Spleen (tissue), 7 donors: Measurements from ENCODE around the gene KLC4.

Experiments used
- POLR2A ChIP-seq, 3 donors: fragments of 450-650 bp; IDR thresholded peaks; one replicate each; pipeline ENCODE4 v1.5.1; 2017; ENCODE audit warnings: antibody characterized with exemption in 3 of 3, mild to moderate bottlenecking in 1 of 3
- TF ChIP-seq, protein P1 (sequence below), 11 experiments: fragments of 200-600 bp in 7 of 11; fragments of 450-650 bp in 4 of 11; sonication (generic) in 4 of 11; IDR thresholded peaks in 8 of 11; conservative IDR thresholded peaks in 3 of 11; 1 replicate in 7 of 11; 2 replicates in 4 of 11; pipeline versions ENCODE4 v1.4.0 to v1.8.0; 2016 to 2021; ENCODE audit warnings: antibody characterized with exemption in 11 of 11, inconsistent platforms in 4 of 11, mild to moderate bottlenecking in 1 of 11
- donor health status: DM: no; HTN: no; CAD: no; lungs with moderate emphysema.
- donor health status: DM: no; HTN: no; CAD: no.
- donor health status: DM: no; HTN: no; CAD: no.

DNA sequence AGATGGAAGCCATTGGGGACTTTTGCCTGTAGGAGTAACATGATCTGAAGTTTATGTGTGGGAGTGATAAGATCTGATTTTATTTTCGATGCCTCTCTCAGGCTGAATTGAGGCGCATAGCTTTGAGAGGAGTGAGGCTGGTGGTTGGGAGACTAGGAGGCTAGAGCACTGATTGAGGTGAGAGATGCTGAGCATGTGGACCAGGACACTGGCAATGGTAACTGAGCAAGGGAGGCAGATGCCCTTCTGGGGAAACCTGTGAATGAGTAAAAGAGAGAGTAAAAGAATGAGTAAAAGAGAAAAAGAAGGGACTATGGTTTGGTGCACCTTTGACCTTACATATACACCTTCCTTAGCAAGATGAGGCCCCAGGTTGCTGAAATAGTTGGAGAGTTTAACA, 35.0 kb upstream of the KLC4 start:
- TF ChIP-seq, protein P1, sequence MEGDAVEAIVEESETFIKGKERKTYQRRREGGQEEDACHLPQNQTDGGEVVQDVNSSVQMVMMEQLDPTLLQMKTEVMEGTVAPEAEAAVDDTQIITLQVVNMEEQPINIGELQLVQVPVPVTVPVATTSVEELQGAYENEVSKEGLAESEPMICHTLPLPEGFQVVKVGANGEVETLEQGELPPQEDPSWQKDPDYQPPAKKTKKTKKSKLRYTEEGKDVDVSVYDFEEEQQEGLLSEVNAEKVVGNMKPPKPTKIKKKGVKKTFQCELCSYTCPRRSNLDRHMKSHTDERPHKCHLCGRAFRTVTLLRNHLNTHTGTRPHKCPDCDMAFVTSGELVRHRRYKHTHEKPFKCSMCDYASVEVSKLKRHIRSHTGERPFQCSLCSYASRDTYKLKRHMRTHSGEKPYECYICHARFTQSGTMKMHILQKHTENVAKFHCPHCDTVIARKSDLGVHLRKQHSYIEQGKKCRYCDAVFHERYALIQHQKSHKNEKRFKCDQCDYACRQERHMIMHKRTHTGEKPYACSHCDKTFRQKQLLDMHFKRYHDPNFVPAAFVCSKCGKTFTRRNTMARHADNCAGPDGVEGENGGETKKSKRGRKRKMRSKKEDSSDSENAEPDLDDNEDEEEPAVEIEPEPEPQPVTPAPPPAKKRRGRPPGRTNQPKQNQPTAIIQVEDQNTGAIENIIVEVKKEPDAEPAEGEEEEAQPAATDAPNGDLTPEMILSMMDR (IDR thresholded peaks at IDR 0.05 in 8 of 11, conservative IDR thresholded peaks at IDR 0.05 in 3 of 11) = no peak
- no peak for TF ChIP-seq POLR2A (IDR thresholded peaks at IDR 0.05)
